MM.1S (cell line): ENCODE results near the gene TSPAN4.

ENCODE experiments used
- DNase-seq: peaks from one replicate; pipeline ENCODE4 v3.0.0-alpha.2; 2015
- H2AFZ ChIP-seq: fragments of 300-600 bp; sonication (generic); 2 replicates; pipeline ENCODE4 v1.6.0; 2016; ENCODE audit warnings: antibody characterized with exemption, low read length
- H3F3A ChIP-seq: fragments of 300-600 bp; sonication (generic); 2 replicates; pipeline ENCODE4 v1.6.1; 2016; ENCODE audit warnings: mild to moderate bottlenecking, antibody characterized with exemption, low read length, moderate library complexity, mixed read lengths; ENCODE audit not compliant: insufficient read depth
- H3K27ac ChIP-seq: fragments of 300-600 bp; sonication (generic); 2 replicates; pipeline ENCODE4 v1.5.1; 2016; ENCODE audit warnings: mild to moderate bottlenecking, low read length
- H3K27me3 ChIP-seq: fragments of 300-600 bp; sonication (generic); replicated peaks from 2 replicates; pipeline ENCODE4 v1.6.0; 2016; ENCODE audit warnings: low read length; ENCODE audit not compliant: insufficient read depth
- H3K36me3 ChIP-seq: fragments of 300-600 bp; sonication (generic); replicated peaks from 2 replicates; pipeline ENCODE4 v1.6.1; 2016; ENCODE audit warnings: mild to moderate bottlenecking, low read length, mixed read lengths; ENCODE audit not compliant: insufficient read depth
- H3K4me1 ChIP-seq: fragments of 300-600 bp; sonication (generic); 2 replicates; pipeline ENCODE4 v1.6.1; 2016; ENCODE audit warnings: low read length, mixed read lengths
- H3K4me2 ChIP-seq: fragments of 300-600 bp; sonication (generic); 2 replicates; pipeline ENCODE4 v1.6.0; 2016; ENCODE audit warnings: low read depth, low read length
- H3K4me3 ChIP-seq: fragments of 300-600 bp; sonication (generic); 2 replicates; pipeline ENCODE4 v1.5.1; 2016; ENCODE audit warnings: low read length, mixed read lengths
- H3K79me2 ChIP-seq: fragments of 300-600 bp; sonication (generic); 2 replicates; pipeline ENCODE4 v1.6.1; 2016; ENCODE audit warnings: mixed run types, low read length, mixed read lengths
- H3K9ac ChIP-seq: fragments of 300-600 bp; sonication (generic); 2 replicates; pipeline ENCODE4 v1.6.1; 2016; ENCODE audit warnings: low read length, mixed read lengths
- H3K9me2 ChIP-seq: fragments of 300-600 bp; sonication (generic); replicated peaks from 2 replicates; pipeline ENCODE4 v1.6.1; 2016; ENCODE audit warnings: mild to moderate bottlenecking, low read length, mixed read lengths; ENCODE audit not compliant: insufficient read depth
- H3K9me3 ChIP-seq: fragments of 300-600 bp; sonication (generic); replicated peaks from 2 replicates; pipeline ENCODE4 v1.6.1; 2016; ENCODE audit warnings: mild to moderate bottlenecking, low read length, mixed read lengths; ENCODE audit not compliant: insufficient read depth
- H4K20me1 ChIP-seq: fragments of 300-600 bp; sonication (generic); 2 replicates; pipeline ENCODE4 v1.6.1; 2016; ENCODE audit warnings: mild to moderate bottlenecking, low read length, moderate library complexity, mixed read lengths; ENCODE audit not compliant: insufficient read depth
- EZH2 ChIP-seq: fragments of 300-600 bp; sonication (generic); optimal IDR thresholded peaks from 2 replicates; pipeline ENCODE3; 2017; ENCODE audit warnings: low read depth, mild to moderate bottlenecking, antibody characterized with exemption, low read length, mixed read lengths
- EZH2phosphoT487 ChIP-seq: fragments of 300-600 bp; sonication (generic); IDR thresholded peaks from 2 replicates; pipeline ENCODE4 v1.6.1; 2018; ENCODE audit warnings: antibody characterized with exemption, low read length
- TF ChIP-seq, protein P1 (sequence below): fragments of 300-600 bp; sonication (generic); IDR thresholded peaks from 2 replicates; pipeline ENCODE4 v1.5.1; 2016; ENCODE audit warnings: antibody characterized with exemption, low read length, mixed read lengths

The TSPAN4 gene

GRCh38 chr11:899724-900123 lies 57.1 kb downstream of the TSPAN4 start:
- H3K36me3 ChIP-seq: no peaks in the 10 kb centered on the region; the same call in 1 of the 2 replicates
- no peaks in the 10 kb centered on the region for H3K9me3 ChIP-seq
- H3K4me3 ChIP-seq: no peak overlapping the region
- no peaks in the 10 kb centered on the region for H3K9me2 ChIP-seq
- no peak overlapping the region for H3K4me2 ChIP-seq
- H2AFZ ChIP-seq: no peak overlapping the region
- H3K9ac ChIP-seq: no peak overlapping the region
- H3K27ac ChIP-seq: no peak overlapping the region
- no peak for TF ChIP-seq EZH2phosphoT487
- TF ChIP-seq, protein P1, sequence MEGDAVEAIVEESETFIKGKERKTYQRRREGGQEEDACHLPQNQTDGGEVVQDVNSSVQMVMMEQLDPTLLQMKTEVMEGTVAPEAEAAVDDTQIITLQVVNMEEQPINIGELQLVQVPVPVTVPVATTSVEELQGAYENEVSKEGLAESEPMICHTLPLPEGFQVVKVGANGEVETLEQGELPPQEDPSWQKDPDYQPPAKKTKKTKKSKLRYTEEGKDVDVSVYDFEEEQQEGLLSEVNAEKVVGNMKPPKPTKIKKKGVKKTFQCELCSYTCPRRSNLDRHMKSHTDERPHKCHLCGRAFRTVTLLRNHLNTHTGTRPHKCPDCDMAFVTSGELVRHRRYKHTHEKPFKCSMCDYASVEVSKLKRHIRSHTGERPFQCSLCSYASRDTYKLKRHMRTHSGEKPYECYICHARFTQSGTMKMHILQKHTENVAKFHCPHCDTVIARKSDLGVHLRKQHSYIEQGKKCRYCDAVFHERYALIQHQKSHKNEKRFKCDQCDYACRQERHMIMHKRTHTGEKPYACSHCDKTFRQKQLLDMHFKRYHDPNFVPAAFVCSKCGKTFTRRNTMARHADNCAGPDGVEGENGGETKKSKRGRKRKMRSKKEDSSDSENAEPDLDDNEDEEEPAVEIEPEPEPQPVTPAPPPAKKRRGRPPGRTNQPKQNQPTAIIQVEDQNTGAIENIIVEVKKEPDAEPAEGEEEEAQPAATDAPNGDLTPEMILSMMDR: no peak
- no peak for TF ChIP-seq EZH2
- H4K20me1 ChIP-seq: no peaks in the 10 kb centered on the region
- no peaks in the 10 kb centered on the region for H3F3A ChIP-seq
- no peak for DNase-seq
- H3K79me2 ChIP-seq: no peaks in the 10 kb centered on the region
- H3K27me3 ChIP-seq: no peaks in the 10 kb centered on the region
- H3K4me1 ChIP-seq: no peaks in the 10 kb centered on the region

DNA sequence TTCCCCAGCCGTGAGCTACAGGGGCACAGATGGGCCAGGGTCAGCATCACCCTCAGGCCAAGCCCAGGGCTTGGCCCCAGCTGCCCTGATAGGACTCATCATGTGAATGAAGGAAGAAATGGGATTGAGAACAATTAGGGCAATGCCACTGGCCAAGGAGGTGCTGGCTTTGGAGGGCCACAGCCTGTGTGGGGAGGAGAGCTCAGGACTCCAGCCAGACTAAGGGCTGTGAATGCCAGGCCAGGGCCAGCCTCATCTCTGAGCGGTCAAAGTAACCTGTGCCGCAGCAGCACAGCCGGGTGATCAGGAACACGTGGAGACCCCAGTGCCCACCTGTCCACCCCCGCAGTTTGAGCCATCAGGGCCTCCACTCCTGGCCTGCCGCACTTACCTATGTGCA lies 57.9 kb downstream of the TSPAN4 start:
- H3K4me3 ChIP-seq: no peak overlapping the region
- TF ChIP-seq, protein P1: no peak
- TF ChIP-seq EZH2 (no peak), EZH2phosphoT487 (no peak)
- no peak overlapping the region for H3K4me2 ChIP-seq
- H3K36me3 ChIP-seq: no peaks in the 10 kb centered on the region; the same call in 1 of the 2 replicates
- H3F3A ChIP-seq: no peaks in the 10 kb centered on the region
- H2AFZ ChIP-seq: no peak overlapping the region
- no peaks in the 10 kb centered on the region for H3K4me1 ChIP-seq
- DNase-seq: no peak
- H4K20me1 ChIP-seq: no peaks in the 10 kb centered on the region
- no peak overlapping the region for H3K27ac ChIP-seq
- H3K9me2 ChIP-seq: no peaks in the 10 kb centered on the region
- no peaks in the 10 kb centered on the region for H3K9me3 ChIP-seq
- no peak overlapping the region for H3K9ac ChIP-seq
- H3K79me2 ChIP-seq: no peaks in the 10 kb centered on the region
- no peaks in the 10 kb centered on the region for H3K27me3 ChIP-seq

DNA sequence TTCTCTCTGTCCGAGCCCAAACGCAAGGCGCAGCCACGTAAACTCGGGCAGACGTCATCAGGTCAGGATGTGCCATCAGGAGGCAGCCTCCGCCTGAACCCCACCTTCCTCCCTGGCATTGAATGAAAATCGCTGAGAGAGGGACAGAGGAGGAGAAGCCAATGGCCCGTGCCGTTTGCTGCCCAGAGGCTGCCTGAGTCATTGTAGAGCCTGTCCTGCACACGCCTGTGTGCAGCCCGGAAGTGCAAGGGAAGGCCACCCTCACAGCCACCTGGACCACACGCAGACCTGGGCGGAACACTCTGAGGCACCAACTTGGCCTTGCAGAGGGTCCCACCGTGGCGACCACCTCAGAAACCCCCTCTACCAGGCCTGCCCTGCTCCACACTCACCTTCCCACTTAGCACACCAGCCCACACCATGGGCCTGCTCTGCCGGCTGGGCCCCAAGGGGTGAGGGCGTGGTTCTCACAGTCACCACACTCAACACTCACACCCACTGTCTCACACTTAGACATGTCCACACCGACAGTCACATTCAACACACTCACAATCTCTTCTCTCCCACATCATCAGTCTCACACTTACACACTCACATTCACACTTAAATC lies 58.9 kb downstream of the TSPAN4 start:
- Histone ChIP-seq H3K4me1 (no peaks in the 10 kb centered on the region), H3K27ac (no peak overlapping the region), H3K4me2 (no peak overlapping the region), H3K36me3 (no peaks in the 10 kb centered on the region; the same call in 1 of the 2 replicates), H3K79me2 (peaks cover 3% of the 10 kb centered on the region; the same call in 1 of the 2 replicates), H3K27me3 (no peaks in the 10 kb centered on the region), H3K9me2 (no peaks in the 10 kb centered on the region), H3K4me3 (no peak overlapping the region), H3K9ac (no peak overlapping the region), H3K9me3 (no peaks in the 10 kb centered on the region), H4K20me1 (no peaks in the 10 kb centered on the region), H3F3A (no peaks in the 10 kb centered on the region), H2AFZ (no peak overlapping the region)
- no peak for DNase-seq
- TF ChIP-seq, protein P1: no peak
- TF ChIP-seq EZH2phosphoT487: no peak
